ENCODE results near the gene SLIT1.

The SLIT1 gene

GRCh38 chr10:97228130-97228774 is 42.5 kb upstream of the SLIT1 start:
- TF ChIP-seq, protein P1, sequence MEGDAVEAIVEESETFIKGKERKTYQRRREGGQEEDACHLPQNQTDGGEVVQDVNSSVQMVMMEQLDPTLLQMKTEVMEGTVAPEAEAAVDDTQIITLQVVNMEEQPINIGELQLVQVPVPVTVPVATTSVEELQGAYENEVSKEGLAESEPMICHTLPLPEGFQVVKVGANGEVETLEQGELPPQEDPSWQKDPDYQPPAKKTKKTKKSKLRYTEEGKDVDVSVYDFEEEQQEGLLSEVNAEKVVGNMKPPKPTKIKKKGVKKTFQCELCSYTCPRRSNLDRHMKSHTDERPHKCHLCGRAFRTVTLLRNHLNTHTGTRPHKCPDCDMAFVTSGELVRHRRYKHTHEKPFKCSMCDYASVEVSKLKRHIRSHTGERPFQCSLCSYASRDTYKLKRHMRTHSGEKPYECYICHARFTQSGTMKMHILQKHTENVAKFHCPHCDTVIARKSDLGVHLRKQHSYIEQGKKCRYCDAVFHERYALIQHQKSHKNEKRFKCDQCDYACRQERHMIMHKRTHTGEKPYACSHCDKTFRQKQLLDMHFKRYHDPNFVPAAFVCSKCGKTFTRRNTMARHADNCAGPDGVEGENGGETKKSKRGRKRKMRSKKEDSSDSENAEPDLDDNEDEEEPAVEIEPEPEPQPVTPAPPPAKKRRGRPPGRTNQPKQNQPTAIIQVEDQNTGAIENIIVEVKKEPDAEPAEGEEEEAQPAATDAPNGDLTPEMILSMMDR (IDR thresholded peaks at IDR 0.05; ENCODE audit: low read depth, low read length), result no peak
- H3K4me3 ChIP-seq (replicated peaks in 1 of 2; ENCODE audit: low read depth in 2 of 2, low read length in 2 of 2), result no peak overlapping the region
- no peak for DNase-seq (ENCODE audit: low read depth in 2 of 2)

GRCh38 chr10:97226398-97226797 is 40.6 kb upstream of the SLIT1 start:
- TF ChIP-seq, protein P1 (IDR thresholded peaks at IDR 0.05; ENCODE audit: low read depth, low read length), result no peak
- DNase-seq (ENCODE audit: low read depth in 2 of 2), result no peak
- H3K4me3 ChIP-seq (replicated peaks in 1 of 2; ENCODE audit: low read depth in 2 of 2, low read length in 2 of 2), result no peak overlapping the region

- DNase-seq (ENCODE audit: low read depth in 2 of 2), result peak; percentile 56 to 61
- H3K4me3 ChIP-seq (replicated peaks in 1 of 2; ENCODE audit: low read depth in 2 of 2, low read length in 2 of 2), result no peak overlapping the region
- TF ChIP-seq, protein P1 (IDR thresholded peaks at IDR 0.05; ENCODE audit: low read depth, low read length), result no peak
Observed at GRCh38 chr10:97224483-97225435, 39.0 kb upstream of the SLIT1 start.

- H3K4me3 ChIP-seq (replicated peaks in 1 of 2; ENCODE audit: low read depth in 2 of 2, low read length in 2 of 2), result no peak overlapping the region
- TF ChIP-seq, protein P1 (IDR thresholded peaks at IDR 0.05; ENCODE audit: low read depth, low read length), result no peak
- no peak for DNase-seq (ENCODE audit: low read depth in 2 of 2)
Observed at GRCh38 chr10:97222326-97222961, 36.7 kb upstream of the SLIT1 start.

- DNase-seq (ENCODE audit: low read depth in 2 of 2), result no peak
- TF ChIP-seq, protein P1 (IDR thresholded peaks at IDR 0.05; ENCODE audit: low read depth, low read length), result no peak
- no peak overlapping the region for H3K4me3 ChIP-seq (replicated peaks in 1 of 2; ENCODE audit: low read depth in 2 of 2, low read length in 2 of 2)
Observed at GRCh38 chr10:97220355-97220754, 34.6 kb upstream of the SLIT1 start.

DNA sequence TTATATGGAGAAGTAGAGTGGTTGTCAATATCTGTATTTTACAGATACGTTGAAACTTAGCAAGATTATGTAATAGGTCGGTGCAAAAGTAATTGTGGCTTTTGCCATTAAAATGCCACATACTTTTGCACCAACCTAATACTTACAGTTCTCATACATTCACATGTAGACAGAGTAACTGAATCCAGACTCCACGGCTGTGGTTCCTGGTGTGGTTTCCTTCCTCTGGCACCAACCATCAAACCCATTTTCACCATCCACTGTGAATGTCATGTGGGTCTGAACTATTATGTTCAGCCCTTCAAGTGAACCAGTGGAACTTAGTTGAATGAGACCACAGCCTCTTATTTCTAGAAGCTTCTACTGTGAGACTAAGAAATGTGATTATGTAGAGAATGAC is 31.5 kb upstream of the SLIT1 start:
- H3K4me3 ChIP-seq (replicated peaks in 1 of 2; ENCODE audit: low read depth in 2 of 2, low read length in 2 of 2), result no peak overlapping the region
- DNase-seq (ENCODE audit: low read depth in 2 of 2), result no peak
- TF ChIP-seq, protein P1 (IDR thresholded peaks at IDR 0.05; ENCODE audit: low read depth, low read length), result no peak
